SK-N-SH (cell line): ENCODE measurements around the gene RGS18. TPM values are rescaled to one million over a fixed set of nuclear protein-coding genes. Genes with fewer than 3 reads are reported as not detected.

Source experiments
- CTCF ChIA-PET: fragments of 300-600, 350-600 bp; formaldehyde crosslinking; extraction: SDS; loops from one replicate; lab custom pipeline; 2021; lab: Yijun Ruan, JAX
- POLR2A ChIA-PET: fragments of 350-600 bp; sonication (Branson Sonifier 250); formaldehyde crosslinking; extraction: SDS; loops from one replicate; lab custom pipeline; 2020; ENCODE audit warnings: antibody characterized with exemption, inconsistent platforms; lab: Yijun Ruan, JAX
- DNase-seq: peaks from one replicate; pipeline ENCODE4 v3.0.0; 2012
- H2AFZ ChIP-seq: fragments of 200-600 bp; sonication (generic); 2 replicates; pipeline ENCODE4 v1.8.1; 2016; ENCODE audit warnings: antibody characterized with exemption, mild to moderate bottlenecking, low read depth
- H3F3A ChIP-seq: fragments of 200-600 bp; sonication (generic); replicated peaks from 2 replicates; pipeline ENCODE3; 2016; ENCODE audit warnings: antibody characterized with exemption, mild to moderate bottlenecking; ENCODE audit not compliant: insufficient read depth
- H3K27ac ChIP-seq, 2 experiments: fragments of 200-500 bp in 1 of 2; fragments of 200-600 bp in 1 of 2; sonication (Bioruptor generic) in 1 of 2; sonication (generic), shearing (Covaris generic) in 1 of 2; 2 replicates each; pipeline versions ENCODE4 v1.5.1 to v1.6.1; 2014 to 2016; ENCODE audit warnings: low read depth in 2 of 2, inconsistent platforms in 1 of 2, low read length in 1 of 2, mild to moderate bottlenecking in 1 of 2, mixed read lengths in 1 of 2
- H3K27me3 ChIP-seq: fragments of 200-600 bp; sonication (generic), shearing (Covaris generic); 2 replicates; pipeline ENCODE4 v1.6.1; 2016; ENCODE audit warnings: mixed run types; ENCODE audit not compliant: insufficient read depth
- H3K36me3 ChIP-seq, 2 experiments: fragments of 200-500 bp in 1 of 2; fragments of 200-600 bp in 1 of 2; sonication (Bioruptor generic) in 1 of 2; sonication (generic) in 1 of 2; replicated peaks in 1 of 2; 2 replicates each; pipeline versions ENCODE3 to v1.5.1; 2014 to 2016; ENCODE audit warnings: low read length in 1 of 2, mild to moderate bottlenecking in 1 of 2; ENCODE audit not compliant: insufficient read depth in 2 of 2, control insufficient read depth in 1 of 2
- H3K4me1 ChIP-seq, 2 experiments: fragments of 200-500 bp in 1 of 2; fragments of 200-600 bp in 1 of 2; sonication (Bioruptor generic) in 1 of 2; sonication (generic), shearing (Covaris generic) in 1 of 2; 2 replicates each; pipeline versions ENCODE4 v1.5.1 to v1.6.1; 2014 to 2016; ENCODE audit warnings: low read depth in 1 of 2, low read length in 1 of 2, mixed run types in 1 of 2; ENCODE audit not compliant: insufficient read depth in 2 of 2, control insufficient read depth in 1 of 2
- H3K4me2 ChIP-seq: fragments of 200-600 bp; sonication (generic), shearing (Covaris generic); 2 replicates; pipeline ENCODE4 v1.6.1; 2017; ENCODE audit warnings: mixed run types
- H3K4me3 ChIP-seq, 2 experiments: fragments of 200-500 bp in 1 of 2; fragments of 200-600 bp in 1 of 2; sonication (Bioruptor generic) in 1 of 2; sonication (generic), shearing (Covaris generic) in 1 of 2; 2 replicates each; pipeline versions ENCODE4 v1.5.1 to v1.8.1; 2014 to 2016; ENCODE audit warnings: low read depth in 2 of 2, inconsistent platforms in 1 of 2, low read length in 1 of 2, mild to moderate bottlenecking in 1 of 2, mixed read lengths in 1 of 2, moderate library complexity in 1 of 2
- H3K79me2 ChIP-seq: fragments of 200-600 bp; sonication (generic); 2 replicates; pipeline ENCODE4 v1.8.1; 2017; ENCODE audit warnings: mild to moderate bottlenecking; ENCODE audit not compliant: insufficient read depth
- H3K9ac ChIP-seq: fragments of 200-600 bp; sonication (generic); 2 replicates; pipeline ENCODE4 v1.6.1; 2017; ENCODE audit warnings: mixed run types
- H3K9me2 ChIP-seq: fragments of 200-600 bp; sonication (generic); 2 replicates; pipeline ENCODE4 v1.6.1; 2017; ENCODE audit warnings: mixed run types
- H3K9me3 ChIP-seq: fragments of 200-600 bp; sonication (generic); 2 replicates; pipeline ENCODE4 v1.6.1; 2017; ENCODE audit warnings: mixed run types, mild to moderate bottlenecking, moderate library complexity
- H4K20me1 ChIP-seq: fragments of 200-600 bp; sonication (generic); 2 replicates; pipeline ENCODE4 v1.6.1; 2017; ENCODE audit warnings: mild to moderate bottlenecking, mixed run types; ENCODE audit not compliant: insufficient read depth
- CHD2 ChIP-seq: fragments of 150-350 bp; IDR thresholded peaks from 2 replicates; pipeline ENCODE4 v1.6.1; 2018; ENCODE audit warnings: low read length; ENCODE audit not compliant: partially characterized antibody
- CTCF ChIP-seq: fragments of 200-600 bp; sonication (generic); IDR thresholded peaks from 2 replicates; pipeline ENCODE4 v1.6.1; 2017; ENCODE audit warnings: antibody characterized with exemption, mild to moderate bottlenecking, moderate library complexity
- ELF1 ChIP-seq: IDR thresholded peaks from 2 replicates; pipeline ENCODE4 v1.4.0; 2012
- EP300 ChIP-seq, 2 experiments: IDR thresholded peaks; 2 replicates each; pipeline versions ENCODE4 v1.4.0 to v1.6.1; 2012; ENCODE audit warnings: borderline replicate concordance in 1 of 2, low read depth in 1 of 2, low read length in 1 of 2
- EZH2phosphoT487 ChIP-seq: fragments of 200-600 bp; sonication (generic); IDR thresholded peaks from 2 replicates; pipeline ENCODE4 v1.6.1; 2017; ENCODE audit warnings: low read depth, mixed run types, mild to moderate bottlenecking, antibody characterized with exemption, moderate library complexity, borderline replicate concordance
- FOSL2 ChIP-seq: IDR thresholded peaks from 2 replicates; pipeline ENCODE4 v1.4.0; 2012; ENCODE audit warnings: low read depth, mild to moderate bottlenecking, moderate library complexity, borderline replicate concordance
- GABPA ChIP-seq: IDR thresholded peaks from 2 replicates; pipeline ENCODE4 v1.4.0; 2012; ENCODE audit warnings: low read depth, mild to moderate bottlenecking
- JUND ChIP-seq: IDR thresholded peaks from 2 replicates; pipeline ENCODE4 v1.4.0; 2012
- MXI1 ChIP-seq: IDR thresholded peaks from 2 replicates; pipeline ENCODE4 v1.6.1; 2012; ENCODE audit warnings: mild to moderate bottlenecking, low read depth, low read length, improper control_type of control experiment
- NFIC ChIP-seq: IDR thresholded peaks from 2 replicates; pipeline ENCODE4 v1.4.0; 2012; ENCODE audit warnings: borderline replicate concordance
- NRF1 ChIP-seq: IDR thresholded peaks from 2 replicates; pipeline ENCODE4 v1.6.1; 2012; ENCODE audit warnings: low read depth, mild to moderate bottlenecking, low read length
- POLR2AphosphoS5 ChIP-seq: IDR thresholded peaks from 2 replicates; pipeline ENCODE4 v1.6.1; 2012; ENCODE audit warnings: low read depth, low read length
- REST ChIP-seq: IDR thresholded peaks from 2 replicates; pipeline ENCODE4 v1.6.1; 2012; ENCODE audit warnings: mild to moderate bottlenecking, low read depth, low read length, moderate library complexity
- RXRA ChIP-seq: IDR thresholded peaks from 2 replicates; pipeline ENCODE4 v1.4.0; 2012; ENCODE audit warnings: low read depth, mild to moderate bottlenecking, borderline replicate concordance
- TAF1 ChIP-seq: IDR thresholded peaks from 2 replicates; pipeline ENCODE4 v1.6.1; 2012; ENCODE audit warnings: low read depth, mild to moderate bottlenecking, low read length, moderate library complexity, borderline replicate concordance
- TCF12 ChIP-seq: IDR thresholded peaks from 2 replicates; pipeline ENCODE4 v1.4.0; 2012
- USF2 ChIP-seq: fragments of 150-350 bp; IDR thresholded peaks from 2 replicates; pipeline ENCODE4 v1.6.1; 2017; ENCODE audit warnings: antibody characterized with exemption, low read length, low read depth, borderline replicate concordance
- YY1 ChIP-seq: IDR thresholded peaks from 2 replicates; pipeline ENCODE4 v1.4.0; 2012; ENCODE audit warnings: low read depth, mild to moderate bottlenecking
- WGBS: methylation state at CpG from one replicate; pipeline ENCODE4 v1.1.6; 2017; ENCODE audit warnings: low lambda C conversion rate; 5-methylcytosine and 5-hydroxymethylcytosine counted together
- polyA plus RNA-seq, 3 experiments: library from polyadenylated mRNA; depleted of rRNA; stranded (reverse); fragments of >200 nt; gene quantifications; 2 replicates each; pipeline ENCODE4 v1.2.3, GENCODE V29; 2012

RGS18 gene
- polyA plus RNA-seq, 1 of the 3 experiments (the other 2 are of a cell fraction), result not detected

- ChIA-PET POLR2A (interaction anchor here (0.6 kb wide), 1 partner anchor 100 kb away, joined by 3 read pairs; no protein-coding TSS in a partner anchor), CTCF (no interaction called here)
- no peak for TF ChIP-seq JUND
- TF ChIP-seq TAF1, result no peak
- H3K79me2 ChIP-seq, result no peaks in the 10 kb centered on the region
- no peaks in the 10 kb centered on the region for H3K36me3 ChIP-seq
- no peaks in the 10 kb centered on the region for H3K9me2 ChIP-seq
- H3K9me3 ChIP-seq, result no peaks in the 10 kb centered on the region
- no peaks in the 10 kb centered on the region for H3K4me1 ChIP-seq
- WGBS, result 10% methylated on average over 2 of the region's 2 CpGs
- H3K4me2 ChIP-seq, result no peak overlapping the region
- H2AFZ ChIP-seq, result no peak overlapping the region
- no peak overlapping the region for H3K4me3 ChIP-seq
- H4K20me1 ChIP-seq, result no peaks in the 10 kb centered on the region
- H3K9ac ChIP-seq, result no peak overlapping the region
- DNase-seq, result no peak
- H3F3A ChIP-seq, result no peaks in the 10 kb centered on the region
- H3K27me3 ChIP-seq, result no peaks in the 10 kb centered on the region
- H3K27ac ChIP-seq, result no peak overlapping the region
Measured at GRCh38 chr1:192151176-192151575, 7.1 kb upstream of the RGS18 start.

- H3K9me2 ChIP-seq, result no peaks in the 10 kb centered on the region
- no peaks in the 10 kb centered on the region for H3K79me2 ChIP-seq
- H3K27me3 ChIP-seq, result no peaks in the 10 kb centered on the region; the same call in 1 of the 2 replicates
- H3K36me3 ChIP-seq, result no peaks in the 10 kb centered on the region
- no peak overlapping the region for H3K9ac ChIP-seq
- ChIA-PET CTCF (no interaction called here), POLR2A (no interaction called here)
- no peaks in the 10 kb centered on the region for H3K4me1 ChIP-seq
- no peak overlapping the region for H3K27ac ChIP-seq
- no peaks in the 10 kb centered on the region for H4K20me1 ChIP-seq
- no peak overlapping the region; the same call in 1 of the 2 replicates for H2AFZ ChIP-seq
- H3K4me3 ChIP-seq, result no peak overlapping the region
- no peaks in the 10 kb centered on the region for H3K9me3 ChIP-seq
- no peaks in the 10 kb centered on the region for H3F3A ChIP-seq
- H3K4me2 ChIP-seq, result no peak overlapping the region
- no peak for DNase-seq
- no peak for TF ChIP-seq RXRA
- TF ChIP-seq GABPA, result no peak
- TF ChIP-seq CTCF, result no peak
- TF ChIP-seq ELF1, result no peak
- no peak for TF ChIP-seq POLR2AphosphoS5
- no peak for TF ChIP-seq NFIC
- no peak for TF ChIP-seq EP300 (IDR thresholded peaks at IDR 0.05; ENCODE audit: borderline replicate concordance in 1 of 2, low read depth in 1 of 2, low read length in 1 of 2)
- no peak for TF ChIP-seq FOSL2
- TF ChIP-seq REST, result no peak
- no peak for TF ChIP-seq JUND
- TF ChIP-seq NRF1, result no peak
- TF ChIP-seq USF2, result no peak
- TF ChIP-seq EZH2phosphoT487, result no peak
- TF ChIP-seq YY1, result no peak
- no peak for TF ChIP-seq MXI1
- TF ChIP-seq TCF12, result no peak
- TF ChIP-seq CHD2, result no peak
- TF ChIP-seq TAF1, result no peak
Measured at GRCh38 chr1:192153276-192153675, 5.0 kb upstream of the RGS18 start.
